Measurements from ENCODE around the gene BPIFB6. TPM values are rescaled to one million over a fixed set of nuclear protein-coding genes. Genes with fewer than 3 reads are reported as not detected.

The BPIFB6 gene
- total and polyA plus RNA-seq, 2 donors from 2014 or later: not detected

- intact Hi-C loops (cut with DNase I): no loop called here
- no peak for TF ChIP-seq CTCF (IDR thresholded peaks at IDR 0.05; ENCODE audit: borderline replicate concordance, extremely low read depth, insufficient read depth)
- Histone ChIP-seq H3K9ac (ENCODE audit: low read length in 3 of 3) (no peak overlapping the region), H3K4me1 (ENCODE audit: control insufficient read depth in 2 of 3, insufficient read depth in 2 of 3, low read depth in 1 of 3, low read length in 3 of 3) (peaks cover 0 to 3% (median 0%) of the 10 kb centered on the region in 3 donors), H3K36me3 (ENCODE audit: control insufficient read depth in 2 of 3, insufficient read depth in 3 of 3, low read length in 3 of 3) (no peaks in the 10 kb centered on the region), H3K27me3 (ENCODE audit: control insufficient read depth, insufficient read depth, low read length) (no peaks in the 10 kb centered on the region), H3K27ac (ENCODE audit: low read depth in 2 of 2, low read length in 2 of 2) (no peak overlapping the region), H3K4me3 (ENCODE audit: low read length in 3 of 3) (no peak overlapping the region), H3K9me3 (ENCODE audit: control insufficient read depth in 2 of 3, insufficient read depth in 1 of 3, low read length in 3 of 3) (no peaks in the 10 kb centered on the region)
- DNase-seq (no peak), FAIRE-seq (no peak)
Measured at GRCh38 chr20:33010674-33011449, 20.6 kb upstream of the BPIFB6 start.

GRCh38 chr20:33012327-33013189 is 18.9 kb upstream of the BPIFB6 start:
- FAIRE-seq (no peak), DNase-seq (no peak)
- peaks cover 0 to 3% (median 0%) of the 10 kb centered on the region in 3 donors for H3K4me1 ChIP-seq (ENCODE audit: control insufficient read depth in 2 of 3, insufficient read depth in 2 of 3, low read depth in 1 of 3, low read length in 3 of 3)
- no peak overlapping the region for H3K4me3 ChIP-seq (ENCODE audit: low read length in 3 of 3)
- TF ChIP-seq CTCF (IDR thresholded peaks at IDR 0.05; ENCODE audit: borderline replicate concordance, extremely low read depth, insufficient read depth): no peak
- H3K9ac ChIP-seq (ENCODE audit: low read length in 3 of 3): no peak overlapping the region
- no peaks in the 10 kb centered on the region for H3K36me3 ChIP-seq (ENCODE audit: control insufficient read depth in 2 of 3, insufficient read depth in 3 of 3, low read length in 3 of 3)
- no peak overlapping the region for H3K27ac ChIP-seq (ENCODE audit: low read depth in 2 of 2, low read length in 2 of 2)
- intact Hi-C loops (cut with DNase I): no loop called here
- H3K9me3 ChIP-seq (ENCODE audit: control insufficient read depth in 2 of 3, insufficient read depth in 1 of 3, low read length in 3 of 3): no peaks in the 10 kb centered on the region
- H3K27me3 ChIP-seq (ENCODE audit: control insufficient read depth, insufficient read depth, low read length): no peaks in the 10 kb centered on the region

DNA sequence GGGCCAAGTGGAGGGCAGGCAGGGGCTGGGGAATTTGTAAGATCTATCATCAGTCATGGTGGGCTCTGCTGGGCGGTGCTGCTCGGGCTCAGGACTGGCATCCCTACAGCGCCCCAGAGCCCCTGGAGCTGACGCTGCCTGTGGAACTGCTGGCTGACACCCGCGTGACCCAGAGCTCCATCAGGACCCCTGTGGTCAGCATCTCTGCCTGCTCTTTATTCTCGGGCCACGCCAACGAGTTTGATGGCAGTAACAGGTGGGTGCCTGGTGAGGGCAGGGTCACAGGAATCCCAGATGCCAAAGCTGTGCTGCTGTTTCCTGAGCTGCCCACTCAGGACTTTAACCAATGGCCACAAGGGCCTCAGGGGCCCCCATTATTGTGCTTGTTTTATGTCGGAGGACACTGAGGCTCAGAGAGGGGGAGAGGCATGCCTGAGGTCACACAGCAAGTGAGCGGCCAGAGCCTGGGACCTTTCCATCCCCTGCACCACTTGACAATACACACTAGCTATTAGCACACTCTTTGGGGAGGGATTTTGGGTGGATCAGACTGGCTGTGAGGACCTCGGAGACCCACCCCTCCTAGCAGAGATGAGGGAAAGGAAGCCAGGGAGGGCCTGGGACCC is 17.6 kb upstream of the BPIFB6 start:
- TF ChIP-seq CTCF (IDR thresholded peaks at IDR 0.05; ENCODE audit: borderline replicate concordance, extremely low read depth, insufficient read depth): no peak
- no peak for DNase-seq
- Histone ChIP-seq H3K4me3 (ENCODE audit: low read length in 3 of 3) (no peak overlapping the region), H3K4me1 (ENCODE audit: control insufficient read depth in 2 of 3, insufficient read depth in 2 of 3, low read depth in 1 of 3, low read length in 3 of 3) (peaks cover 0 to 3% (median 0%) of the 10 kb centered on the region in 3 donors), H3K9ac (ENCODE audit: low read length in 3 of 3) (no peak overlapping the region), H3K36me3 (ENCODE audit: control insufficient read depth in 2 of 3, insufficient read depth in 3 of 3, low read length in 3 of 3) (no peaks in the 10 kb centered on the region), H3K27me3 (ENCODE audit: control insufficient read depth, insufficient read depth, low read length) (no peaks in the 10 kb centered on the region), H3K27ac (ENCODE audit: low read depth in 2 of 2, low read length in 2 of 2) (no peak overlapping the region), H3K9me3 (ENCODE audit: control insufficient read depth in 2 of 3, insufficient read depth in 1 of 3, low read length in 3 of 3) (no peaks in the 10 kb centered on the region)
- FAIRE-seq: no peak
- intact Hi-C loops (cut with DNase I): no loop called here
